GM19463 (cell line): ENCODE results near the gene SHC1.

Experiments
- ATAC-seq: cut with Tn5 transposase; IDR thresholded peaks from one replicate; pipeline ENCODE4 v1.9.1; 2021; ENCODE audit warnings: mild to moderate bottlenecking, moderate library complexity; ENCODE audit not compliant: unreplicated experiment

The SHC1 gene

GRCh38 chr1:155009221-155009711 is 38.7 kb upstream of the SHC1 start:
- no peak for ATAC-seq

DNA sequence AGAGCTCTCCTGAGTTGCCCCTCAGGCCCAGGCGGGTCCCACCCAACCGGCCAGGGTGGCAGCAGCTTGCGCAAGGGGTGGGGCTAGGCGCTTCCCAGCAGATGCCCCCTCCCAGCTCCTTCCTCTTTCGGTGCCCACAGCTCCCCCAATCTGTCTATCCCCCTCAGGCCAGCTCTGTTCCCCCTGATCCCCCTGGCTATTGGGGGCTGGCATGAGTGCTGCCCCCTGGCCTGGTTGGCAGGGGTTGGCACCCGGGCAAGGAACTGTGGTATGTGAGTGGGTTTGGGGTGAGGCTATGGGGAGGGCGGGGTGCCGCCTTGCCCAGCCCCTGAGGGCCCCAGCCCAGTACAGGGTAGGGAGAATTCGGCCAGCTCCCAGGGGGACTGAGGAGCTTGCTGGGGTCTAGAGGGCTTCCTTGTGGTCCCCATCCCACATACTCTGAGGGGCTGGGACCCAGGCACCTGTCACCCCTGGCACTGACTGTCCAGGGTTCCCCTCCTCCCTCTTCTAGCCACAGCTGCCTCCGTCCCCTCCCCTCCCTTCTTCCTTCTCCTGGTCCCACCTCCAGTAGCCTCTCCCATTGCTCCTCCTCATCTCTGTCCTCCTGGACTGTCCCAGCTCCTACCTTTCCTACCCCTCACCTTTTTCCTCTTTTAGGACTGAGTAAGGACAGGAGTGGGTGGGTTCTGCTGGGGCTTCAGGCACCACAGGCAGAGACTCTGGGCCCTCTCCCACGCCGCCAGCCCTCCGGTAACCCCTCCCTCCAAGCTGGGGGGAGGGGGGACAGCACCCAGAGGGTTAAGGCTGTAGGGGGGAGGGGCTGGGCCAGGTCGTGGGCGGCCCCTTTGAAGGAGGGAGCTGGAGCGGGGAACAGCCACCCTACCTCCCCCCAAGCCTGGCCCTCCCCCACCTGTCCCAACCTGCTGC is 37.7 kb upstream of the SHC1 start:
- ATAC-seq: no peak

- no peak for ATAC-seq
Observed at GRCh38 chr1:155007251-155007828, 36.8 kb upstream of the SHC1 start.

DNA sequence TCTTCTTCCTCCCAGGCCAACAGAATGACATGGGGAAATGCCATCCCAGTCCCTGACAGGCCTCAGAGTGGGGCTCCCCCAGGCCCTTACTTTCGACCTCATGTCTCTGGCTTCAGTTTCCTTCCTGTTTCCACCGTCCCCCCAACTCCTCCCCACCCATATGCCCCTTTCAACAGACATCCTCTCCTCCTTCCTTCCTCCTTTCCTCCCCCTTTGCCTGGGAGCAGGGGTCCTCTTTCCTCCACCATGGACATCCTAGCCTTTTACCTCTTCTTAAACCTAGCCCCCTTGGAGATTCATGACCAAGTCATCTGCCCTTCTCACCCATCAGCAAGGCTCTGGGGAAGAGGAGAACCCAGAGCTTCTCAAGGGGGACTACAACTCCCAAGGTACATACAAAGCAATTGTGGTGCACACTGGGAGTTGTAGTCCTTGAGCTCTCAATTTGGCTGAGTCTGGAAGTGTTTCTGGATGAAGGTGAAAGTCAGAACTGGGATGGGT is 36.1 kb upstream of the SHC1 start:
- ATAC-seq: no peak

- no peak for ATAC-seq
Observed at GRCh38 chr1:155005076-155006011, 34.8 kb upstream of the SHC1 start.

DNA sequence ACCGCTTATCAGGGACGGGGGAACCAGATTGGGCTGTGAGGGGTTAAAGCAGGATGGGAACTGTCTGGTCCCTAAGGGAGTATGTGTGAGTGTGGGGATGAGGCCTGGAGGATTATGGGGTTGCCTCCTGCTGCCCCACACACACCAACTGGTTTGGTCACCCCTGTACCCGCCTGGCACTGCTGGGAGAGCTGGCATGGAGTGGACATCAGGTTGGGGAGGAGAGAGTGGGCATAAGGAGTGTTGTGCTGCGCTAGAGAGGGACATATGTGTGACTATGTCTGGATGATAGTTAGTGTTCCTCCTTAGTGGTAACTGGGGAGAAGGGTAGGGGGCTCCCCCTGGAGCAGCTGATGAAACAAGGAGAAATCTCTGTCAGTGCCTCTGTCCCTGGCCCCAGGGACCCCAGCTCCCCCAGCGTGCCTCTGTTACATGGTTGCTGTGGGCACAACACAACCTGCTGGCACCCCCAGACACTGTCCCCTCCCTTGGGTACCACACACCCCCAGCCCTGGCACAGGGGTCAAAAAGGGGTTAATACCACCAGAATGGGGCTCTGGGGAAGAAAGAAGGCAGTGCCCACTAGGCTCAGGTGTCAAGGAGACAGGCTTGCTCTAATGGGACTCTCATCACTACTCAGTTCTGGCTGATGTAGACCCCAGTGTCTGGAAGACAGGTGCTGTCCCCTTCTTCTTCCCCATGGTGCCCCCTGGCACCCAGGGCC is 34.0 kb upstream of the SHC1 start:
- no peak for ATAC-seq

- ATAC-seq: no peak
Observed at GRCh38 chr1:155003766-155004351, 33.3 kb upstream of the SHC1 start.

DNA sequence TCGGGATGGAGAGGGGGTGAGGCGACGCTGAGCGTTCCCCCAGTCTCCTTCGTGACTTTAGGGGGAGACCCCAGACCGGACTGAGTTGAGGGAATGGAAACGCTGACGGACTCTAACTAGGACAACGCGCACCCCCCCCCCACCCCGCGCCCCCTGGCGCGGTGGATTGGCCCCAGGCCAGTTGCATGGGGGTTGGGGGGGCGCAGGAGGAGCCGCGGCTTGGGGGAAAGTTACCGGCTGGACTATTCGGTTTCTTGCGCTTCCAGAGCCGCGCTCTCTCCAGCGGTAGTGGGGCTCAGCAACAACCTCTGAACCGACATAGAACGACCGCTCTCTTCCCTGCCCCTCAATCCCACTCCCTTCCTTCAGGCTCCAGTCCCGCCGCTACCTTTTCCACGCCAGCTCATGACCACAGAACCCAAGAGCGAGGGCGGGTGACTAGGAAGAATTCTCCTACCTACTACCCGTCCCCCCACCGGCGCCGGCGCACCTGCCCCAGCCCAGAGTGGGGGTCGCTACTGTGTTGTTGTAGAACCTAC is 32.7 kb upstream of the SHC1 start:
- ATAC-seq: no peak

GRCh38 chr1:155002464-155003226 is 32.1 kb upstream of the SHC1 start, which contains the start of gene ZBTB7B:
TSS of gene ZBTB7B (plus strand) at chr1:155002802. CDS start at chr1:155014661, 11,859 bp downstream.
- ATAC-seq: no peak

DNA sequence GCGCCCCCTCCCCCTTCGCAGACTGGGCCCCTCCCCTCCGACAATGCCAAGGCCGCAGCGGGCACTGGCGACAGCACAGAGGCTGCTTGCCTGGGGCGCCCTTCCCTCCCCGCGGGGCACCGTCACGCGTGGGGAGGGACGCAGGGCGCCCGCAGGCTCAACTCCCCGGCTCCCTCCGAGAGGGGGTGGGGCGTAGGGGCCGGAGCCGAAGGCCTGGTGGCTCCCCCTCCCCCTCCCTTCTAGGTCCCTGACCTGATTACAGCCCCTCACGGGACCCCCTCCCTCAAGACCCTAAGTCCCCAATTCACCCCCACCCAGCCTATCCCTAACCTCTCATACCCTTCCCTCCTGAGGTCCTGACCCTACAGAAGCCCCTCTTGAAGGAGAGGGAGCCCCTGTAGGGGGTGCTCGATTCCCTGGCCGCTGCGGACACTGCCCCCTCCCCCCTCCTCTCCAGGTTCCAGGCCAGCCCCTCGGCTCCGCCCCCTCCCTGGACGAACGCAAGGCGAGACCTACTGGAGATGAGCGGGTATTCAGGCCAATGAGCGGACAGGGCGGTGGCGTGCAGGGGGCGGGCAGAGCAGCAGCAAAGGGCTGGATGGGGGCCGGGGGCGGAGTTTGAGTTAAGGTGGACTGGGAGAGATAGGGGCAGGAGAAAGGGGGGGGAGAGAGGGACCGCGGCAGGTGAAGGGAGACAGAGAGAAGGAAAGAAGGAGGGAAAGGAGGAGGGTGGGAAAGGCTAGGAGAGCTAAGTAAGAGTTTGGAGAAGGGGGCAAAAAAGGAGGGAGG is 31.3 kb upstream of the SHC1 start:
- peak; percentile 59 for ATAC-seq

DNA sequence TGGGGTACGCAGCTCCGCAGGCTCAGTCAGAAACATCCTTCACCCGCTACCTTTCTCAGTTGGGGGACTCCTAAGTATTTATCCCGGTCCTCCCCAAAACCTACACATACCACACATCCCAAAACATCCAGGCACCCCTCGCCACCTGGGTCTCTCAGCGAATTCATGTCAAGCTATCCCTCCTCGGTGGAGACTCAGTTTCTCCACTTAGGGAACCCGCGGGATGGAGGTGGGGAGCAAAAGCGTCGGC is 30.8 kb upstream of the SHC1 start:
- ATAC-seq: no peak

GRCh38 chr1:155000726-155001424 is 30.3 kb upstream of the SHC1 start:
- peak; percentile 39 for ATAC-seq

GRCh38 chr1:155000411-155000725 is 29.8 kb upstream of the SHC1 start:
- no peak for ATAC-seq

GRCh38 chr1:154999571-155000410 is 29.2 kb upstream of the SHC1 start:
- ATAC-seq: no peak

GRCh38 chr1:154998818-154999570 is 28.4 kb upstream of the SHC1 start:
- no peak for ATAC-seq

DNA sequence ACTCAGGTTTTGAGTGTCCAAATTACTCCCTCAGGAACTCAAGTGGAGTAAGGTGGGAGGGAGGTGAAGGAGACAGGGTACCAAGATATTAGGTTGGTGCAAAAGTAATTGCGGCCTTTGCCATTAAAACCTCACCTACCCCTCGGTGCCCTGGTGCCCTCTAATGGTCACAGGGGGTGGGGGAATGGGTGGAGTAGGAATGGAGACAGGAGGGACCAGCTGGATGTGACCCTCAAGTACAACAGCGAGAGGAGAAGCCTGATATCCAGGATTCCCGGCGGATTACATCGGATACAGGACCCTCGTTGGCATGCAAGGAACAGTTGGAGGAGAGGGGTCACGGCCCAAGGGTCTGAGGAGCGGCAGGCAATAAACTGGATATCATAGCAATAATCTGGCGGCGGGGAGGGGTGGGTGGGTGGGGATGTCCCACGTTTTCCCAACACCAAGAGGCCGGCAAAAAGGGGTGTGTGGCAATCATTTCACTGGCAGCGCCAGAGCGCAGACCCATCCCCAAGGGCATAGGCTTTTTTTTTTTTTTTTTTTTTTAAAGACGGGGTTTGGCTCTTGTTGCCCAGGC is 27.7 kb upstream of the SHC1 start:
- no peak for ATAC-seq
